Ureter (tissue), 1 donor: Measurements from ENCODE around the gene RNF115. TPM values are rescaled to one million over a fixed set of nuclear protein-coding genes. Genes with fewer than 3 reads are reported as not detected.
"Not testable (repeated sequence)": the region's sequence is repeated elsewhere in the genome, so short reads cannot be mapped to it uniquely, and the experiment has no call there.

Experiments used
- DNase-seq: peaks from one replicate; pipeline ENCODE4 v3.0.0-alpha.2; 2020; ENCODE audit warnings: low spot score
- total RNA-seq: library from RNA; stranded (reverse); gene quantifications from one replicate; pipeline ENCODE4 v1.2.4, GENCODE V29; 2023
- donor health status: DM: yes; HTN: yes; CAD: no.

Gene RNF115
- total RNA-seq, 1 donor from 2014 or later, result 28.3 TPM

DNA sequence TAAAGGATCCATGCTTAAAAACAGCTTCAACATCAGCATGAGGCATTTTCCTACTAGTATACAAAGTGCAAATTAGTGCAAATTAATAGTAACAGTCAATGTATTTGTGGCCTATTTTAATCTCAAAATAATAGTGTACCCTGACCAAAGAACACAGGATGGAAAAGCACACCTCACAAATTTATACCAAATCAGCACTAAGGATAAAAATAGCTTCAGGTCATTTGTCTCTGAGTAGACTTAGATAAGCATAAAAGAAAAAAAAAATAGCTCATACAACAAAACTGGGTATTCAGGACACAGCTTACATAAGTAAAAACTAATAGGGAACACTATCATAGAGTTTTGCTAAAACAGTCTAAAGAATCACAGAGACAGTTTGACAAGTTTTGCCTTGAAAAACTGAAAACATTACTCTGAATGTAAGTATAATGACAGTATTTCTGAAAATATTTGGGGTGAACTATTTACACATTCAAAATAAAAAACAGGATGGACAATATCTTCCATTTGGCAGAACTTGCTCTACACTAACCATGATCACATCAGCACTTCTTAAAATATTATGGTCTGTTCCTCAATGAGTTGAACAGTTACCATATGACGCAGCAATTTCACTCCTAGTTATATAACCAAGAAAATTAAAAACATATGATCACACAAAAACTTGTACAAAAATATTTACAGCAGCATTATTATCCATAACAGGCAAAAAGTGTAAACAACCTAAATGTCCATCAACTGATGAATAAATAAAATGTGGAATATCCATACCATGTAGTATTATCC, 46.3 kb downstream of the RNF115 start:
- no peak for DNase-seq

DNA sequence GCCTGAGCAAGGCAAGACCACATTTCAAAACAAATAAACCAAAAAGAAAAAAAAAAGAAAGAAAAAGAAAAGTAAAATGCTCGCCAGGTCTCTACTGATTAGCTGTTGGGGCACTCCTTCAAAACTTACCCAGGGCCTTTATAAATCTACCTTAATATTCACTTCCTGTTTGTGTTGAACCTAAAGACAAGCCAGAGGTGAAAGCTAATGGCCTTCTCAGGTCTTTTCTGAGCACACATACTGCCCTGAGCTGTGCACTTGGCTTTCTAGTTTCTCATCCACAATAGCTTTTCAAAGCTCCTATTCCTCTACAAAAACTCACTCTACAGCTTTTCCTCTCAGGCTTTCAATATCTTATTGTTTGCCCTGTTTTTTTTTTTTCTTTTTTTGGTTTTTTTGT, 50.5 kb downstream of the RNF115 start:
- no peak for DNase-seq

DNA sequence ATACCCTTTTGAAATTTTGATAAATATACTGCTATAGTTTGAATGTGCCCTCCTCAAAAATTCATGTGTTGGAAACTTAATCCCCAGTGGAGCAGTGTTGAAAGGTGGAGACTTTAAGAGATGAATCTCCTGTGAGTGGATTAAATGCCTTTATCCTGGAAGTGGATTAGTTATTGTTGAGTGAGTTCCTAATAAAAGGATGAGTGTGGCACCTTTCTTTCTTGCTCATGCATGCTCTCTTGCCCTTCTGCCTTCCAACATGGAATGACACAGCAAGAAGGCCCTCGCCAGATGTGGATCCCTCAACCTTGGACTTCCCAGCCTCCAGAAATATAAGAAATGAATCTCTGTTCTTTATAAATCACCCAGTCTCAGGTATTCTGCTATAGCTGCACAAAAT, 52.8 kb downstream of the RNF115 start:
- no peak for DNase-seq

DNA sequence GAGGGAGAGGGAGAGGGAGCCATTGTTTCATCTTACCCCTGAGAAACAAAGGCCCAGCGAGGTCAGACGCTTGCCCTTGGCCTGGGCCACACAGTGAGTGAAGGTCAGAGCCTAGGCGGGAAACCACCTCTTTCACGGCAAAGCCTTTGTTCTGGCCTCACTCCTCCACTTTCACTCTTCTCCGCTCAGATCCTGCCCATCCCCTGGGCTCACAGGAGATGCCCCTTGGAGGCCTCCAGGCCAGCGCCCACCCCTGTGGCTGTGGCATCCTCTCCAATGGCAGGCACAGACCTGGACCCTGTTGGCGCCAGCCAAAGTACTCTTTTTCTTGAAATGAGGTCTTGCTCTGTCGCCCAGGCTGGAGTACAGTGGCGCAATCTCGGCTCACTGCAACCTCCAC, 55.9 kb downstream of the RNF115 start:
- DNase-seq, result not testable (repeated sequence)

DNA sequence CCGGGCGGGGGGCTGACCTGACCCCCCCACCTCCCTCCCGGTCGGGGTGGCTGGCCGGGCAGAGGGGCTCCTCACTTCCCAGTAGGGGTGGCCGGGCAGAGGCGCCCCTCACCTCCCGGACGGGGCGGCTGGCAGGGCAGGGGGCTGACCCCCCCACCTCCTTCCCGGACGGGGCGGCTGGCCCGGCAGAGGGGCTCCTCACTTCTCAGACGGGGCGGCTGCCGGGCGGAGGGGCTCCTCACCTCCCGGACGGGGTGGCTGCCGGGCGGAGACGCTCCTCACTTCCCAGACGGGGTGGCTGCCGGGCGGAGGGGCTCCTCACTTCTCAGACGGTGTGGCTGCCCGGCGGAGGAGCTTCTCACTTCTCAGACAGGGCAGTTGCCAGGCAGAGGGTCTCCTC, 57.0 kb downstream of the RNF115 start:
- not testable (repeated sequence) for DNase-seq

DNA sequence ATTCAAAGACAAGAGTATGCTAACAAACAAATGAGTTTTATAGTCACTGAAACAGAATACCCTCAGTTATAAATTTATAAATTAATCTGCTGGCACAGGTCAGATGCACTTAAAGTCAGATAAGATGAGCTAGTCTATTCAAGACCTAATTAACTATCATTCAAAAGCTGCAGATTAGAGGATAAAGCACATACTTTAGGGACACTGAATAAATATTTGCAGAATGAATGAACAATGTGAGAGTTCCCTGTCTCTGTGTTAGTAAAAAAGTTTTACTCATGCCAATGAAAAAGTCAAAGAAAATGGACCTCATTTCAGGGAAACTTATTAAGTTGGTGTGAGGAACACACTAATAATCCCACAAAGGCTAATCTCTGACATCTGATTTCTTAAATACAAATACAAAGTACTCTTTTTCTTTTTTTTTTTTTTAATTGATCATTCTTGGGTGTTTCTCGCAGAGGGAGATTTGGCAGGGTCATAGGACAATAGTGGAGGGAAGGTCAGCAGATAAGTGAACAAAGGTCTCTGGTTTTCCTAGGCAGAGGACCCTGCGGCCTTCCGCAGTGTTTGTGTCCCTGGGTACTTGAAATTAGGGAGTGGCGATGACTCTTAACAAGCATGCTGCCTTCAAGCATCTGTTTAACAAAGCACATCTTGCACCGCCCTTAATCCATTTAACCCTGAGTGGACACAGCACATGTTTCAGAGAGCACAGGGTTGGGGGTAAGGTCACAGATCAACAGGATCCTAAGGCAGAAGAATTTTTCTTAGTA, 58.1 kb downstream of the RNF115 start:
- not testable (repeated sequence) for DNase-seq

DNA sequence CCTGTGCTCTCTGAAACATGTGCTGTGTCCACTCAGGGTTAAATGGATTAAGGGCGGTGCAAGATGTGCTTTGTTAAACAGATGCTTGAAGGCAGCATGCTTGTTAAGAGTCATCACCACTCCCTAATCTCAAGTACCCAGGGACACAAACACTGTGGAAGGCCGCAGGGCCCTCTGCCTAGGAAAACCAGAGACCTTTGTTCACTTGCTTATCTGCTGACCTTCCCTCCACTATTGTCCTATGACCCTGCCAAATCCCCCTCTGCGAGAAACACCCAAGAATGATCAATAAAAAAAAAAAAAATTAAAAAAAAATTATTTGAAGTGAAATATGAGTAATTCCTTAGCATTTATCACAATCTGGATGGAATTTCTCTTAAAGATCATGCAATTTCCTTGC, 58.8 kb downstream of the RNF115 start:
- not testable (repeated sequence) for DNase-seq

DNA sequence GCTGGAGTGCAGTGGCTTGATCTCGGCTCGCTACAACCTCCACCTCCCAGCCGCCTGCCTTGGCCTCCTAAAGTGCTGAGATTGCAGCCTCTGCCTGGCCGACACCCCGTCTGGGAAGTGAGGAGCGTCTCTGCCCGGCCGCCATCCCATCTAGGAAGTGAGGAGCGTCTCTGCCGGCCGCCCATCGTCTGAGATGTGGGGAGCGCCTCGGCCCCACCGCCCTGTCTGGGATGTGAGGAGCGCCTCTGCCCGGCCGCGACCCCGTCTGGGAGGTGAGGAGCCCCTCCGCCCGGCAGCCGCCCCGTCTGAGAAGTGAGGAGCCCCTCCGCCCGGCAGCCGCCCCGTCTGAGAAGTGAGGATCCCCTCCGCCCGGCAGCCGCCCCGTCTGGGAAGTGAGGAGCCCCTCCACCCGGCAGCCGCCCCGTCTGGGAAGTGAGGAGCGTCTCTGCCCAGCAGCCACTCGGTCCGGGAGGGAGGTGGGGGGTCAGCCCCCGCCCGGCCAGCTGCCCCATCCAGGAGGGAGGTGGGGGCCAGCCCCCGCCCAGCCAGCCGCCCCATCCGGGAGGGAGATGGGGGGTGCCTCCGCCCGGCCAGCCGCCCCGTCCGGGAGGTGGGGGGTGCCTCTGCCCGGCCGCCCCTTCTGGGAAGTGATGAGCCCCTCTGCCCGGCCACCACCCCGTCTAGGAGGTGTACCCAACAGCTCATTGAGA, 59.5 kb downstream of the RNF115 start:
- not testable (repeated sequence) for DNase-seq

DNA sequence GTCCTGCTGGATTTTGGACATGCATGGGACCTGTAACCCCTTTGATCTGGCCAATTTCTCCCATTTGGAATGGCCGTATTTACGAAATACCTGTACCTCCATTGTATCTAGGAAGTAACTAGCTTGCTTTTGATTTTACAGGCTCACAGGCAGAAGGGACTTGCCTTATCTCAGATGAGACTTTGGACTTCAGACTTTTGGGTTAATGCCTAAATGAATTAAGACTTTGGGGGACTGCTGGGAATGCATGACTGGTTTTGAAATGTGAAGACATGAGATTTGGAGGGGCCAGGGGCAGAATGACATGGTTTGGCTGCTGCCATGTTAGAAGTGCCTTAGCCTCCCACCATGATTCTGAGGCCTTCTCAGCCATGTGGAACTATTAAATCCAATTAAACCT, 61.9 kb downstream of the RNF115 start:
- not testable (repeated sequence) for DNase-seq

DNA sequence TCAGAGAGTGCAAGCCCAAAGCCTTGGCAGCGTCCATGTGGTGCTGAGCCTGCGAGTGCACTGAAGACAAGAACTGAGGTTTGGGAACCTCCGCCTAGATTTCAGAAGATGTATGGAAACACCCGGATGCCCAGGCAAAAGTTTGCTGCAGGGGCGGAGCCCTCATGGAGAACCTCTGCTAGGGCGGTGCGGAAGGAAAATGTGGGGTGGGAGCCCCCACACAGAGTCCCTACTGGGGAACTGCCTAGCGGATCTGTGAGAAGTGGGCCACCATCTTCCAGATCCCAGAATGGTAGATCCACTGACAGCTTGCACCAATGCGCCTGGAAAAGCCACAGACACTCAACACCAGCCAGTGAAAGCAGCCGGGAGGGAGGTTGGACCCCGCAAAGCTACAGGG, 62.4 kb downstream of the RNF115 start:
- not testable (repeated sequence) for DNase-seq

DNA sequence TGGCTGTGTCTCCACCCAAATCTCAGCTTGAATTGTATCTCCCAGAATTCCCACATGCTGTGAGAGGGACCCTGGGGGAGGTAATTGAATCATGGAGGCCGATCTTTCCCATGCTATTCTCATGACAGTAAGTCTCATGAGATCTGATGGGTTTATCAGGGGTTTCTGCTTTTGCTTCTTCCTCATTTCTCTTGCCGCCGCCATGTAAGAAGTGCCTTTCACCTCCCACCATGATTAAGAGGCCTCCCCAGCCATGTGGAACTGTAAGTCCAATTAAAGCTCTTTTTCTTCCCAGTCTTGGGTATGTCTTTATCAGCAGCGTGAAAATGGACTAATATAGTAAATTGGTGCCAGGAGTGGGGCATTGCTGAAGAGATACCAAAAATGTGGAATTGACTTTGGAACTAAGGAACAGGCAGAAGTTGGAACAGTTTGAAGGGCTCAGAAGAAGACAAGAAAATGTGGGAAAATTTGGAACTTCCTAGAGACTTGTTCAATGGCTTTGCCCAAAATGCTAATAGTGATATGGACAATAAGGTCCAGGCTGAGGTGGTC, 63.4 kb downstream of the RNF115 start:
- DNase-seq, result not testable (repeated sequence)

DNA sequence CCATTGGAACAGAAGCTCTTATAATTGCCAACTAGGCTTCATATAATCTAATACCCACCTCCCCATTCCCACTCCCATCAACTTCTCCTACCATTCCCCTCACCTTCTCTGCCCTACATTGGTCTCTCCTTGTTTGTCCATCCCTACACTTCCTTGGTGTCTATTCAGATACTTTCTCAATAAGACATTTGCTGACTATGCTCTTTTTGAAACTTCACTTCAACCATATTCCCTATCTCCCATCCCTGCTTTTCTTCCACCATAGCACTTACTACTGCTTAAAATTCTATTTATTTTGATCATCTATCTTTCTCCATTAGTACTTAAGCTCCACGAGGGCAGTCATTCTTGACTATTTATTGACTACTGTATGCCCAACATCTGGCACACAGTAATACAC, 64.2 kb downstream of the RNF115 start:
- no peak for DNase-seq

DNA sequence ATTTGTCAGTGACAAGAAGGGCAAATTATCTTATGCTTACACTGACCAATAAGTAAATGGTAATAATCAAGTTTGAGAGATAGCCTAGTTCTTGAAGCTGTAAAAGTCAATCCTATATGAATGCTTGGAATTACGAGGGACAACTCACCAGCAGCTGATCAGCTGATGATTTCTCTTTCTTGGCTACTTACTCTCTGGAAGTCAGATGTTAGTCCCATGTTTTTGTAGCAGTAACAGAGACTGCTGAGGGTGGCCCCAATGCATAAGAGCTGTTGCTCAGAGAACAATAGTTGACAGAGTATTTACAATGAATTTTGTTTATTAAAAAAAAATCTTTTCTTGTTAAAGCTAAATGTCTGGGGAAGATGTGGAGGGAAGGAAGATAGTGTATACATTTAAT, 65.3 kb downstream of the RNF115 start:
- DNase-seq, result no peak

DNA sequence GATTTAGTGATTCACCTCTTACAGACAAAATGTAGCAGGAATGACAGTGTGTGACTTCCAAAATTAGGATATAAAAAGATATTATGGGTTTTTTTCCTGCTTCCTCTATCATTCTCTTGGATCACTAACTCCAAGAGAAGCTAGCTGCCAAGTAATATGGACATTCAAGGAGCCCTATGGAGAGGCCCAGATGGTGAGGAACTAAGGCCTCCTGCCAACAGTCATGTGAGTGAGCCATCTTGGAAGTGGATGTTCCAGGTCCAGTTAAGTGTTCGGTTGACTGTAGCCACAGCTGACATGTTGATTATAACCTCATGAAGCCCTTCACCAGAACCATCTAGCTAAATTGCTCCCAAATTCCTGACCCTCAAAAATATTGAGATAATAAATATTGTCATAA, 65.8 kb downstream of the RNF115 start:
- no peak for DNase-seq

DNA sequence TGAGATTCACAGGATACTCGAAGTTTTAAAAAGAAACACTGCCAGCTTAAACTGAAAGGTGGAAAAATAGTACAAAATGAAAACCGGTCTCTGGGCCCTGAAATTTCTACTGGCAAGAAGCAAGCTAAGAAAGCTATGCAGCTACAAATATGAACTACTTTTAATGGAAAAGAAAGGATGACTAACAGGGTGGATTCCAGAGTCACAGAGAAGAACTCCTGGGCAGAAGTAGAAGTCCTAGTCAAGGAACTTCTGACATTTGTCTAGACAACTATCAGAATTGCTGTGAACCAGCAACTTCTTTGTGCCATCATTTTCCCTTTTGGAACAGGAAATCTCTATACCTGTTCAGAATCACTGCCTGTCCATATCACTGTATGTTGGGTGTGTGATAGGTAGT, 66.5 kb downstream of the RNF115 start:
- DNase-seq, result no peak

DNA sequence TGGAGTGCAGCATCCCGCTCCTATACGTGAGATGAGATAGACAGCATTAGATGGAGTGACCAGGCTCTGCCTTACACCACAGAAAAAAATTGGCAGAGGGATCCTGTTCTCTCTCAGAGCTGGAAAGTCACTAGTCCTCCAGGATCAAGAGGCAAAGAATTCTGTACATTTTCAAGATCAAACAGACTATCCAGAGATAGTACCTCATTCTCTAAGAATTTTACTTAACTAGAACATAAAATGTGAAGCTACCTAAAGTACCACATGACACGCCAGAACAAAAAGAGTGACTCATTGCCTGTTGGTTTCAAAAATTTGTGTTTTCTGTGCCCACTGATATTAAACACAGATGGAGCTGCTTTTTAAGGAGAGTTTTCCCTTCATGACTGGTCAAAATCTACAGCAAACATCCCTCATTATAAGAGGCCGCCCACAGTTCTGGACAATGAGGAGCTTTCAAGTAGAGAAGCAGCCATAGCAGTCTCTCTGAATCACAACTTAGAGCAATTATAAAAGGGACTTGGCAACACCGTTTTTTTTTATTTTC, 72.3 kb downstream of the RNF115 start:
- DNase-seq, result no peak

DNA sequence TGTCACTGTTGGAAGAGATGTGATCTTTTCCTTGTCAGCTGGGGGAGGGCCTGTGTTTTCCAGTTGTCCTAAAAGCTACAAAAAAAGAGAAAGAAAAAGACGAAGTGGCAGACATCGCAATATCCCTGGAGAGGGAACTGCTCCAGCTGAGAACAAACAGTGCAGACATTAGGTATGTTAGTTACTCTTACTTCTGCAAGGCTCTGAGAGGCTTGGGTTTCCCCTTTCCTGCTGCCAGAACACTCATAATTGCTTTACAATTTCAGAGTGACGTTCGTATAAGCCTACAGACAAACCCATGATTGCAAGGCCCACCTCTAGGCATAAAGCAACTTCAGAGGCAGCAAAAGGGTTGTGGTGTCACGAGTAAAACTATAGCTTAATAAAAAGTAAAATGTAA, 73.5 kb downstream of the RNF115 start:
- DNase-seq, result no peak

DNA sequence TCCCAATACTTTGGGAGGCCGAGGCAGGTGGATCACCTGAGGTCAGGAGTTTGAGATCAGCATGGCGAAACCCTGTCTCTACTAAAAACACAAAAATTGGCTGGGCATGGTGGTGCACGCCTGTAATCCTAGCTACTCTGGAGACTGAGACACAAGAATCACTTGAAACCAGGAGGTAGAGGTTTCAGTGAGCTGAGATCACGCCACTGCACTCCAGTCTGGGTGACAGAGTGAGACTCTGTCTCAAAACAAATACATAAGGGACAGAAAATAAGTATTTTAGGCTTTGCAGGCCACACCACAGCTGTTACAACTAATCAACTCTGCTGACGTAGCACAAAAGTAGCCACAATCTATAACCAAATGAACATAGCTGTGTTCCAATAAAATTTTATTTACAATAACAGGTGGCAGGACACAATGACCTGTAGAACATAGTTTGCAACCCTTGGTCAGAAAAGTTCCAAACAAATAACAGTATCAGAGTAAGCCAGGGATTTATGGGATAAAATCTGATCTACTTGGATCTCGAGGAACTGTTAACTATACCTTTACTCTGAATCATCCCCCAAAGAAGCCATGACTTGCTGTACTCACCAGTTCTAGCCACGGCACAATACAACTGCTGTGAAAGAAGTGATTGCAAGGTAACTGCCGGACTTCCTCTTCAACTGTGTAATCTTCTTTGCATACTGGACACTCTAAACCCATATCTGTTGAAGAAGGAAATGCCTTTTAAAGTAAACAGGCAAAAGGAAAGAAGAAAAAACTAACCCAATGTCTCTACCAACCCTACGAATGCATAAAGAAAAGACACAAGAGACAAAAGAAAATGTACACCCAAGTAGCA, 76.3 kb downstream of the RNF115 start:
- DNase-seq, result no peak

DNA sequence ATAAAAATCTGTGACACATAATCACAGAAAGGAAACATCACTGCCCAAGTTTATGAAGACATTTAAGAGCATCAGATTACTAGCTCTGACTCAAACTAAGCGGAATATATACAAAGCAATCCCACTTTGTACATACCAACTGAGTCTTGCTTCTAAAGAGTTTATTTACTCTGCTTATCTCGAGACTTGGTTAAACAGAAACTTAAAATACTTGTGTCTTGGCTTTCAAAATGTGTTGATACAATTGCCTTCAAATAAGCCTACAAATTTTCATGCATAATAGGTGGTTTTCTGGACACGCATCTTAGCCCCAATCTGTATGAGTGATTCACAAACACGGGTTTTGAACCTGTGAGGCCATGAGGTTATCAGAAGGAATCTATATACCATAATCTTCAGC, 83.6 kb downstream of the RNF115 start:
- DNase-seq, result no peak

DNA sequence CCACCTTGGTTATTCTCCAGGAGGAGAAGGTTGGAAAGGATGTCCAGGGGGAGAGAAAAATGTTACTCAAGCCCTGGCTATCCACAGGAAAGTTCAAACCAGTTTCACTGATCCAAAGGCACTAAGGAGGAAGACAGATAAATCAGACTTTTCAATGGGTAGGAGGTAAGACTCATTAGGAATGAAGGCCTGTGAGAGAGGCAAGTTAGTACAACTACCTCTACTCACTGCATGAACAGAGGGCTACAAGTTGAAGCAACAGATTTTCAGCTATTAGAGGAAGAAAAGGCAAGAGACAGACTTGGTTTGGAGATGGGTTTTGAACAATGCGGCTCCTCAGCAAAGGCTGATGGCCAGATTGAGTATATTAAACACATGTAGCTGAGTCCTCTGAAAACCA, 87.7 kb downstream of the RNF115 start:
- DNase-seq, result no peak

DNA sequence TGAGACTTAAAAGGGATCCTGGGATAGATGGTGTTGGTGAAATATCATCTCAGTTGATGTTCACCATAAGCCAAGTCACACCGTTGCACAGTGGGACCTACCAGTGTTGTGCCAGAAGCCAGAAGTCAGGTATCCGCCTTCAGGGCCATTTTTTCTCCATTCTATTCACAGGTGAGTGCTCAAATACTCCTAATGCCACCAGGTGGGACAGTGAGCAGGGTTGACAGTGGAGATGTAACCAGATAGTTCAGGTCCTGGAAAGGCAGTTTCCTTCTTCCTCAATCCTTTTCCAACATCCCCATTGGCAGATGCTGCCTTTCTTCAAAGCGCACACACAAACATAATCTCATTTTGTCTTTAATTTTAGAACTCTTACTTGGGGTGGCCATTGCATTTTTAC, 93.0 kb downstream of the RNF115 start:
- DNase-seq, result no peak
